Progenitor cell of endocrine pancreas (in vitro differentiated cells): ENCODE measurements around the gene TNIP1. TPM values are rescaled to one million over a fixed set of nuclear protein-coding genes. Genes with fewer than 3 reads are reported as not detected.
A peak's percentile ranks its signal among the peaks of the same experiment; 100 is the strongest.

Source experiments
- DNase-seq: peaks from one replicate; pipeline ENCODE4 v3.0.0; 2021; ENCODE audit warnings: low spot score; ENCODE audit not compliant: unreplicated experiment
- H3K27ac Mint-ChIP-seq: 2 replicates; pipeline ENCODE4 v1.8.0; 2021; ENCODE audit warnings: mild to moderate bottlenecking, moderate library complexity, mixed read lengths
- H3K27me3 Mint-ChIP-seq: 2 replicates; pipeline ENCODE4 v1.8.0; 2021; ENCODE audit warnings: mixed read lengths
- H3K36me3 Mint-ChIP-seq: 2 replicates; pipeline ENCODE4 v1.8.0; 2022; ENCODE audit warnings: mixed read lengths; ENCODE audit not compliant: insufficient read depth
- H3K4me1 Mint-ChIP-seq: 2 replicates; pipeline ENCODE4 v1.8.0; 2021; ENCODE audit warnings: low read depth, mixed read lengths
- H3K4me3 Mint-ChIP-seq: 2 replicates; pipeline ENCODE4 v1.8.0; 2021; ENCODE audit warnings: low read depth, mild to moderate bottlenecking, moderate library complexity, mixed read lengths
- H3K9me3 Mint-ChIP-seq: 2 replicates; pipeline ENCODE4 v1.8.0; 2021; ENCODE audit warnings: low read depth, mixed read lengths
- total RNA-seq: library from RNA; stranded (reverse); gene quantifications from 2 replicates; pipeline ENCODE4 v1.2.1, GENCODE V29; 2021
- TF ChIP-seq, protein P1 (sequence below): fragments of 200-600 bp; sonication (generic); IDR thresholded peaks from one replicate; pipeline ENCODE4 v1.5.0; 2021; ENCODE audit warnings: antibody characterized with exemption, mild to moderate bottlenecking; ENCODE audit not compliant: unreplicated experiment

The TNIP1 gene
- total RNA-seq, 1 donor from 2014 or later: 55.0 TPM

DNA sequence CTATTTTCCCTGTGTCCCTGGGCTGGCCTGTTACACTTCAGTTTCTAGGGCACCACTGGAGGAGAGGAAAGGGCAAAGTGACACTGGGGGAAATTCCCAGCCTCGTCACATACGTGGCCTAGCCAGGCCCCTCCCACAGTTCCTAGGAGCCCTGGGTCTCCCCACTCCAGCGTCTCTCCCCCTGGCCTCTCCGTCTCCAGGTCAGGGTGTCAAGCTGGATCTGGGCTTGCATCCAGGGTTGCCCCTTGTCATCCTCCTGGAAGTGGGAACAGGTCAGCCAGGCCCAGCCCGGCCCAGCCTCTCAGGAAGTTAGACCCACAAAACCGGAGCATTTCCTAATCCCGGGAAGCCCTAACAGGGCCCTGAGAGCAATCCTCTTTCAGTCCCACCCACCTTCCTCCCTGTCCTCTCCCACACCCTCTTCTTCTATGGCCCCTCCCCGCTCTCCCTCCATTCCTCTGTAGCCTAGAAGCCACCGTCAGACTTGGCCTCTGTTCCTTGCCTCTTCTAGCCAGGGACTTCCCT is 4.7 kb upstream of the TNIP1 start:
- no peak overlapping the region for H3K27ac Mint-ChIP-seq
- TF ChIP-seq, protein P1, sequence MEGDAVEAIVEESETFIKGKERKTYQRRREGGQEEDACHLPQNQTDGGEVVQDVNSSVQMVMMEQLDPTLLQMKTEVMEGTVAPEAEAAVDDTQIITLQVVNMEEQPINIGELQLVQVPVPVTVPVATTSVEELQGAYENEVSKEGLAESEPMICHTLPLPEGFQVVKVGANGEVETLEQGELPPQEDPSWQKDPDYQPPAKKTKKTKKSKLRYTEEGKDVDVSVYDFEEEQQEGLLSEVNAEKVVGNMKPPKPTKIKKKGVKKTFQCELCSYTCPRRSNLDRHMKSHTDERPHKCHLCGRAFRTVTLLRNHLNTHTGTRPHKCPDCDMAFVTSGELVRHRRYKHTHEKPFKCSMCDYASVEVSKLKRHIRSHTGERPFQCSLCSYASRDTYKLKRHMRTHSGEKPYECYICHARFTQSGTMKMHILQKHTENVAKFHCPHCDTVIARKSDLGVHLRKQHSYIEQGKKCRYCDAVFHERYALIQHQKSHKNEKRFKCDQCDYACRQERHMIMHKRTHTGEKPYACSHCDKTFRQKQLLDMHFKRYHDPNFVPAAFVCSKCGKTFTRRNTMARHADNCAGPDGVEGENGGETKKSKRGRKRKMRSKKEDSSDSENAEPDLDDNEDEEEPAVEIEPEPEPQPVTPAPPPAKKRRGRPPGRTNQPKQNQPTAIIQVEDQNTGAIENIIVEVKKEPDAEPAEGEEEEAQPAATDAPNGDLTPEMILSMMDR: no peak

GRCh38 chr5:151084363-151084762 is 3.5 kb upstream of the TNIP1 start:
- DNase-seq: no peak
- TF ChIP-seq, protein P1: no peak
- no peaks in the 10 kb centered on the region for H3K36me3 Mint-ChIP-seq
- H3K4me3 Mint-ChIP-seq: no peak overlapping the region
- H3K27me3 Mint-ChIP-seq: peaks cover 7% of the 10 kb centered on the region
- no peaks in the 10 kb centered on the region for H3K9me3 Mint-ChIP-seq
- peaks cover 16% of the 10 kb centered on the region for H3K4me1 Mint-ChIP-seq
- H3K27ac Mint-ChIP-seq: no peak overlapping the region

More for the DNA sequence above, 4.7 kb upstream of the TNIP1 start:
- H3K36me3 Mint-ChIP-seq: no peaks in the 10 kb centered on the region
- peaks cover 11% of the 10 kb centered on the region for H3K27me3 Mint-ChIP-seq
- H3K4me3 Mint-ChIP-seq: no peak overlapping the region
- no peaks in the 10 kb centered on the region for H3K9me3 Mint-ChIP-seq
- H3K4me1 Mint-ChIP-seq: peaks cover 10% of the 10 kb centered on the region
- DNase-seq: no peak

- no peak for DNase-seq
- H3K9me3 Mint-ChIP-seq: no peaks in the 10 kb centered on the region
- peak overlapping the region; percentile 3 for H3K4me3 Mint-ChIP-seq
- TF ChIP-seq, protein P1: no peak
- peaks cover 21% of the 10 kb centered on the region for H3K4me1 Mint-ChIP-seq
- H3K27me3 Mint-ChIP-seq: peaks cover 3% of the 10 kb centered on the region
- H3K27ac Mint-ChIP-seq: no peak overlapping the region
- peaks cover 1% of the 10 kb centered on the region for H3K36me3 Mint-ChIP-seq
Observed at GRCh38 chr5:151083081-151083676, 2.3 kb upstream of the TNIP1 start.

DNA sequence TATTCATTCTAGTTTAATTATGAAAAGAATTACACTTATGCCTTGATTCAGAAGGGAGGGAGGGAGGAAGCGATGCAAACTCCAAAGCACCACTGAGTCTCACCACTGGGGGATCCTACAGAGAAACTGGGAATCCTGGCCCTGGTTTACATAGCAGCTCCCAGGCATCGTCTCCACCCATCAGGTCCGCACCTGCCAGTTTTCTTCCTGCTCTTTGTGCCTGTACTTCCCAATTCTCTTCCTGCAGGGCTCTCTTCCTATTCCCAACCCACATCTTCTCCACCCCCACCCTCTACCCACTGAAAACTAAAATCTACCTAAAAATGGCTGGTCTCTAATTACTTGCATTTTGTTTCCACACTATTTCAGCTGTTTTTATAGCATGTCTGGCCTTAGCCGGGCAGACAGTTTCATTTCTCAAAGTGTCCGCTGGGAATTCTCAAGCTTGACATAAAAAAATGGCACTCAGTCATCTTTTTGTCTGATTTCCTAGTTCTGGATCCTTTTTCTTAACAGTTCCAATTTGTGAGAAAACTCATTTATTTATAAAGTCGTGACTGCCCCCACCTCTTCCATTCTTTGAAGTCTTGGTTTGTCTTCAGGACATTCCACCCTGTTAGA is 1.6 kb upstream of the TNIP1 start:
- Mint-ChIP-seq H3K27ac (peak overlapping the region; percentile 47), H3K4me1 (peaks cover 21% of the 10 kb centered on the region), H3K4me3 (peak overlapping the region; percentile 85), H3K27me3 (peaks cover 3% of the 10 kb centered on the region), H3K9me3 (no peaks in the 10 kb centered on the region), H3K36me3 (peaks cover 1% of the 10 kb centered on the region)
- TF ChIP-seq, protein P1: peak; percentile 50
- no peak for DNase-seq

DNA sequence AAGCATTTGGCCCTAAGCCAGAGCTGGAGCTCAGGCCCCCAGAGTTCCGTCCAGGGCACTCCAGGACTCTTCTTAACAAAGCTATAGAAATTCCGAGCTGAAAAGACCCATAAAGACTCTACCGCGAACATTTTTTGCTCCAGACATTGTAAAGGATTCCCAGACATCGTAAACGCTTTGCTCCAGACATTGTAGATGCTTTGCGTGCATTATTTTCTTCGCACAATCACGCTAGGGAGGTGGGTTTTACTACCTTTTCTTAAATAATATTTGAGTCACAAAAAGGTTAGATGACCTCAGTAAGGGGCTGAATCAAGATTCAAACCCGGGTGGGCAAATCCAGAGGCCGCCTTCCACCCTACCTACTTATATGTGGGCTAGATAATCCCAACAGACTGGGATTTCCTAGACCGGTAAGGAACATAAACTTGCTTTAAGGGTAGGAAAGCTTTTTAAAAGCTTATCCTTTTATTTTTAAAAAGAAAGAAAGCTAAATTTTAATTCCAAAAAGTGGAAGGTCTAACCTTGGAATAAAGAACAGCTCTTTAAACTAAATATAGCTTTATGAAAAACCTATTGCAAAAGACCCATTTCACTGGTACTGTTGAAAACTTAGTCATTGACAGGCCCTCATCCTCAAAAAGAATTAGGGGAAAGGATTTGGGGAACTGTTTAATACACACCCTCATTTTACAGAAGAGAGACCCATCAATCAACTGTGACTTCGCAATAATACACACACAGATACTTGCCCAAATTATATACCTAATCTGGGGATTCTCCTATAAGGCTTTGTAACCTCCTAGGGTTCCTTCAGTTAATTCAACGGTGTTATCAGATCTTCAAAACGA is 822 bp upstream of the TNIP1 start:
- peak overlapping the region; percentile 85 for H3K4me3 Mint-ChIP-seq
- peaks cover 3% of the 10 kb centered on the region for H3K27me3 Mint-ChIP-seq
- DNase-seq: no peak
- no peaks in the 10 kb centered on the region for H3K9me3 Mint-ChIP-seq
- H3K36me3 Mint-ChIP-seq: peaks cover 1% of the 10 kb centered on the region
- peak overlapping the region; percentile 97 for H3K27ac Mint-ChIP-seq
- TF ChIP-seq, protein P1: no peak
- H3K4me1 Mint-ChIP-seq: peaks cover 21% of the 10 kb centered on the region
